Measurements from ENCODE around the gene HS3ST3A1.
"Not testable (repeated sequence)": the region's sequence is repeated elsewhere in the genome, so short reads cannot be mapped to it uniquely, and the experiment has no call there.

Gene HS3ST3A1

GRCh38 chr17:13538841-13539411 is 62.8 kb downstream of the HS3ST3A1 start:
- DNase-seq (ENCODE audit: low read depth), result no peak

- no peak for DNase-seq (ENCODE audit: low read depth)
Observed at GRCh38 chr17:13537871-13538643, 63.7 kb downstream of the HS3ST3A1 start.

GRCh38 chr17:13537167-13537731 is 64.5 kb downstream of the HS3ST3A1 start:
- DNase-seq (ENCODE audit: low read depth), result no peak

GRCh38 chr17:13534946-13535345 is 66.8 kb downstream of the HS3ST3A1 start:
- no peak for DNase-seq (ENCODE audit: low read depth)

GRCh38 chr17:13531721-13532120 is 70.0 kb downstream of the HS3ST3A1 start:
- DNase-seq (ENCODE audit: low read depth), result no peak

GRCh38 chr17:13525876-13526275 is 75.9 kb downstream of the HS3ST3A1 start:
- DNase-seq (ENCODE audit: low read depth), result no peak

GRCh38 chr17:13523164-13523563 is 78.6 kb downstream of the HS3ST3A1 start:
- no peak for DNase-seq (ENCODE audit: low read depth)

- DNase-seq (ENCODE audit: low read depth), result no peak
Observed at GRCh38 chr17:13522749-13523148, 79.0 kb downstream of the HS3ST3A1 start.

GRCh38 chr17:13521784-13522183 is 79.9 kb downstream of the HS3ST3A1 start:
- DNase-seq (ENCODE audit: low read depth), result no peak

- DNase-seq (ENCODE audit: low read depth), result no peak
Observed at GRCh38 chr17:13520899-13521572, 80.7 kb downstream of the HS3ST3A1 start.

GRCh38 chr17:13518261-13519000 is 83.3 kb downstream of the HS3ST3A1 start:
- no peak for DNase-seq (ENCODE audit: low read depth)

- DNase-seq (ENCODE audit: low read depth), result no peak
Observed at GRCh38 chr17:13513039-13513405, 88.7 kb downstream of the HS3ST3A1 start.

- no peak for DNase-seq (ENCODE audit: low read depth)
Observed at GRCh38 chr17:13510062-13510461, 91.7 kb downstream of the HS3ST3A1 start.

- DNase-seq (ENCODE audit: low read depth), result no peak
Observed at GRCh38 chr17:13509527-13509926, 92.2 kb downstream of the HS3ST3A1 start.

- no peak for DNase-seq (ENCODE audit: low read depth)
Observed at GRCh38 chr17:13508896-13509295, 92.8 kb downstream of the HS3ST3A1 start.

- no peak for DNase-seq (ENCODE audit: low read depth)
Observed at GRCh38 chr17:13503526-13503925, 98.2 kb downstream of the HS3ST3A1 start.

- no peak for DNase-seq (ENCODE audit: low read depth)
Observed at GRCh38 chr17:13502263-13502662, 99.5 kb downstream of the HS3ST3A1 start.

- DNase-seq (ENCODE audit: low read depth), result no peak
Observed at GRCh38 chr17:13500947-13501346, 100.8 kb downstream of the HS3ST3A1 start.

- DNase-seq (ENCODE audit: low read depth), result no peak
Observed at GRCh38 chr17:13498184-13498583, 103.5 kb downstream of the HS3ST3A1 start.

GRCh38 chr17:13496553-13497056 is 105.1 kb downstream of the HS3ST3A1 start:
- not testable (repeated sequence) for DNase-seq (ENCODE audit: low read depth)

- DNase-seq (ENCODE audit: low read depth), result no peak
Observed at GRCh38 chr17:13495423-13495822, 106.3 kb downstream of the HS3ST3A1 start.

- DNase-seq (ENCODE audit: low read depth), result no peak
Observed at GRCh38 chr17:13492737-13493122, 109.0 kb downstream of the HS3ST3A1 start.

All from stimulated activated CD8-positive, alpha-beta memory T cell treated with anti-CD3 and anti-CD28 coated beads, Interleukin-15, amount 100 ng/mL, for 24 hours (primary cell).